Vagina (tissue), 2 donors: ENCODE measurements around the gene LRRC75B.

Experiments
- POLR2A ChIP-seq, 2 donors: fragments of 450-650 bp; IDR thresholded peaks; one replicate each; pipeline ENCODE4 v1.6.1; 2017; ENCODE audit warnings: antibody characterized with exemption in 2 of 2, mild to moderate bottlenecking in 2 of 2, moderate library complexity in 2 of 2
- POLR2AphosphoS5 ChIP-seq, 2 donors: sonication (generic); formaldehyde crosslinking; IDR thresholded peaks; one replicate each; pipeline ENCODE4 v1.9.0; 2017; ENCODE audit warnings: antibody characterized with exemption in 2 of 2, mild to moderate bottlenecking in 2 of 2, low read depth in 1 of 2; ENCODE audit not compliant: insufficient read depth in 1 of 2
- TF ChIP-seq, protein P1 (sequence below), 3 experiments: fragments of 450-650 bp in 2 of 3; fragments of 200-600 bp in 1 of 3; sonication (generic) in 1 of 3; IDR thresholded peaks; one replicate each; pipeline ENCODE4 v1.5.1; 2017 to 2019; ENCODE audit warnings: antibody characterized with exemption in 3 of 3, mild to moderate bottlenecking in 2 of 3, moderate library complexity in 2 of 3

DNA sequence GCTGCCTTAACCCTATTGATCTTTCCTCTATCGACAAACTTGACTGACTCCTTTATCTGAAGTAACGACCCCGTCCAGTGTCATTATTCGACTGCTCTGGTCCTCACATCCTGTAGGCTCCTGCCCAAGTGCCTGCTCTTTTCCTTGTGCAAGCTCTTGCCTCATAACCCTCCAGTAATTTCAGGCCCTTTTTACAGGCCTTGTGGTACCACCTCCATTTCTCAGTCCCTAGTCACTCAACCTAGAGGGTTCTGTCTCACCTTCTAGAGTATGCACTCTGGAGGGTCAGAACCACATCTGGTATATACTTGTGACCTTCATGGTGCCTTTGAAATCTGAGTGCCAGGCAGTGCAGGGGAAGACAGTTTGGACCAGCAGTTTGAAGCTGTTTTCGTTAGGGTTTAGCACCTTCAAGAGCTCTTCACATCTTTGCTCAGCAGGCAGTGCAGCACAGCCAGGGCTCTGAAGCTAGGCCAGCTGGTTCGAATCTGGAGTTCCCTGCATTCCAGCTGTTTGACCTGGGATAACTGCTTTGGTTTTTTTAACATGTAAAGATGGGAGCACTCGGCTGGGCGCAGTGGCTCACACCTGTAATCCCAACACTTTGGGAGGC lies 25.9 kb downstream of the LRRC75B start:
- TF ChIP-seq, protein P1, sequence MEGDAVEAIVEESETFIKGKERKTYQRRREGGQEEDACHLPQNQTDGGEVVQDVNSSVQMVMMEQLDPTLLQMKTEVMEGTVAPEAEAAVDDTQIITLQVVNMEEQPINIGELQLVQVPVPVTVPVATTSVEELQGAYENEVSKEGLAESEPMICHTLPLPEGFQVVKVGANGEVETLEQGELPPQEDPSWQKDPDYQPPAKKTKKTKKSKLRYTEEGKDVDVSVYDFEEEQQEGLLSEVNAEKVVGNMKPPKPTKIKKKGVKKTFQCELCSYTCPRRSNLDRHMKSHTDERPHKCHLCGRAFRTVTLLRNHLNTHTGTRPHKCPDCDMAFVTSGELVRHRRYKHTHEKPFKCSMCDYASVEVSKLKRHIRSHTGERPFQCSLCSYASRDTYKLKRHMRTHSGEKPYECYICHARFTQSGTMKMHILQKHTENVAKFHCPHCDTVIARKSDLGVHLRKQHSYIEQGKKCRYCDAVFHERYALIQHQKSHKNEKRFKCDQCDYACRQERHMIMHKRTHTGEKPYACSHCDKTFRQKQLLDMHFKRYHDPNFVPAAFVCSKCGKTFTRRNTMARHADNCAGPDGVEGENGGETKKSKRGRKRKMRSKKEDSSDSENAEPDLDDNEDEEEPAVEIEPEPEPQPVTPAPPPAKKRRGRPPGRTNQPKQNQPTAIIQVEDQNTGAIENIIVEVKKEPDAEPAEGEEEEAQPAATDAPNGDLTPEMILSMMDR (IDR thresholded peaks at IDR 0.05) = no peak
- TF ChIP-seq POLR2AphosphoS5 (IDR thresholded peaks at IDR 0.05; ENCODE audit: insufficient read depth in 1 of 2, low read depth in 1 of 2) = no peak
- no peak for TF ChIP-seq POLR2A (IDR thresholded peaks at IDR 0.05)
